Measurements from ENCODE around the gene AIP. TPM values are rescaled to one million over a fixed set of nuclear protein-coding genes. Genes with fewer than 3 reads are reported as not detected.
A peak's percentile ranks its signal among the peaks of the same experiment; 100 is the strongest.
"Not testable (repeated sequence)": the region's sequence is repeated elsewhere in the genome, so short reads cannot be mapped to it uniquely, and the experiment has no call there.

AIP gene
- total RNA-seq, 1 donor from 2014 or later: 47.6 TPM

DNA sequence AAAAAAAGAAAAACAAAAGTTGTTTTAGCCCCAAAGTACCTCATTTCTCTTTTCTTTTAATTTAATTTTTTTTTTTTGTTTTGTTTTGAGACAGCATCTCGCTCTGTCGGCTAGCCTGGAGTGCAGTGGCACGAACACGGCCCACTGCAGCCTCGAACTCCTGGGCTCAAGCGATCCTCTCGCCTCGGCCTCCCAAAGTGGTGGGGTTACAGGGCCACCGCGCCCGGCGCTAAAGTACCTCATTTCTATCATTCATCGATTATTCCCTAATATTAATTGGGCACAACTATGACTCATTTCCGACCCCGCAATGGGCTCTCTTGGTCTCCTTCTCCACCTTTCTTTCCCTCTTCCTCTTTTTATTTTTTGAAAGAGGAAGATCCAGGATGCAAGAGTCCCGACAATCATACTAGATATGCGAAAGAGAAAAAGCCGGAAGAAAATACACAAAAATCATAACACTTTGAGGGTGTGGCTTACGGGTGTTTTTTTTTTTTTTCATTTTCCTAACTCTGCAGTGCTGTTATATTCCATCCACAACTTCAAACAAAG, 475 bp upstream of the AIP start:
- H3K27ac Mint-ChIP-seq: peak overlapping the region; percentile 92
- DNase-seq (ENCODE audit: extremely low spot score, unreplicated experiment): no peak
- H3K9me3 Mint-ChIP-seq: no peaks in the 10 kb centered on the region
- H3K4me3 Mint-ChIP-seq: peak overlapping the region; percentile 96
- H3K27me3 Mint-ChIP-seq: peaks cover 3% of the 10 kb centered on the region
- TF ChIP-seq, protein P1, sequence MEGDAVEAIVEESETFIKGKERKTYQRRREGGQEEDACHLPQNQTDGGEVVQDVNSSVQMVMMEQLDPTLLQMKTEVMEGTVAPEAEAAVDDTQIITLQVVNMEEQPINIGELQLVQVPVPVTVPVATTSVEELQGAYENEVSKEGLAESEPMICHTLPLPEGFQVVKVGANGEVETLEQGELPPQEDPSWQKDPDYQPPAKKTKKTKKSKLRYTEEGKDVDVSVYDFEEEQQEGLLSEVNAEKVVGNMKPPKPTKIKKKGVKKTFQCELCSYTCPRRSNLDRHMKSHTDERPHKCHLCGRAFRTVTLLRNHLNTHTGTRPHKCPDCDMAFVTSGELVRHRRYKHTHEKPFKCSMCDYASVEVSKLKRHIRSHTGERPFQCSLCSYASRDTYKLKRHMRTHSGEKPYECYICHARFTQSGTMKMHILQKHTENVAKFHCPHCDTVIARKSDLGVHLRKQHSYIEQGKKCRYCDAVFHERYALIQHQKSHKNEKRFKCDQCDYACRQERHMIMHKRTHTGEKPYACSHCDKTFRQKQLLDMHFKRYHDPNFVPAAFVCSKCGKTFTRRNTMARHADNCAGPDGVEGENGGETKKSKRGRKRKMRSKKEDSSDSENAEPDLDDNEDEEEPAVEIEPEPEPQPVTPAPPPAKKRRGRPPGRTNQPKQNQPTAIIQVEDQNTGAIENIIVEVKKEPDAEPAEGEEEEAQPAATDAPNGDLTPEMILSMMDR (conservative IDR thresholded peaks at IDR 0.05): no peak
- H3K4me1 Mint-ChIP-seq (ENCODE audit: unreplicated experiment): peaks cover 31% of the 10 kb centered on the region
- H3K36me3 Mint-ChIP-seq: peaks cover 4% of the 10 kb centered on the region

DNA sequence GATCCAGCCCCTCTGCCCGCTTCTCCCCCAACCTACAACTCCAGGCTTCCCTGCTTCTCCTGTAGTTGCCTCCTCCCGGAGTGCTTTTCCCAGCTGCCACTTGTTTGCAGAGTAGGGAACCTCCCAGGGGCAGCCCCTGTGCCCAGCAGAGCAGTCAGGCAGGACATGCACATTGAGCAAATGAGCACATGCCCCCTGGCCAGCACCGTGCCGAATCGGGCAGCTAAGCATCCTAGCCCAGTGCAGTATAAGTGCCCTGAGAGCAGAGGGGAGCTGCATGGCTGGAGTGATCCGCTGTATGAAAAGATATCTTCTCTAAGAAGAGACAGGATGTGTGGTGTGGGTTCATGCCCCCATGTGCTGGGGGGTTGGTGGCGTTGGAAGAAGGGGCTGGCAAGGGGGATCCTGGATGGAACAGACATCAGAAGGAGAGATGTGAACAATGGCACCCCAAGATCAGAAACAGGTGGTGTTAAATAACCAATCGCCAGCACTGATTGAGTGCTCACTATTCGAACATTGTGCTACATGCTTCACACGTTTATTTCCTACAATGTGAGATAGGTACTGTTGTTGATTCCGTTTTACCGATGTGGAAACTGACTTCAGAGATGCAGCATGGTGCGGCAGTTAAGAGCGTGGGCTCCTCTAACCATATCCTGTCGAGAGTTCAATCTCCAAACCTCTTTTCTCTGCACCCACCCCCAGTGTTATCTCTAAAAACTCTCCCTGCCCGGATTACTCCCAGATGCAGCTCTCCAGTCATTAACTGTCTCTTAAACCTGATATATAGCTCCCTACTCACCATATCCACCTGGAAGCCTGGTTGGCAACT, 1.2 kb downstream of the AIP start:
- TF ChIP-seq, protein P1 (conservative IDR thresholded peaks at IDR 0.05): no peak
- Mint-ChIP-seq H3K4me3 (peak overlapping the region; percentile 96), H3K27me3 (peaks cover 3% of the 10 kb centered on the region), H3K27ac (peak overlapping the region; percentile 50), H3K36me3 (peaks cover 9% of the 10 kb centered on the region), H3K9me3 (no peaks in the 10 kb centered on the region), H3K4me1 (ENCODE audit: unreplicated experiment) (peaks cover 31% of the 10 kb centered on the region)
- no peak for DNase-seq (ENCODE audit: extremely low spot score, unreplicated experiment)

DNA sequence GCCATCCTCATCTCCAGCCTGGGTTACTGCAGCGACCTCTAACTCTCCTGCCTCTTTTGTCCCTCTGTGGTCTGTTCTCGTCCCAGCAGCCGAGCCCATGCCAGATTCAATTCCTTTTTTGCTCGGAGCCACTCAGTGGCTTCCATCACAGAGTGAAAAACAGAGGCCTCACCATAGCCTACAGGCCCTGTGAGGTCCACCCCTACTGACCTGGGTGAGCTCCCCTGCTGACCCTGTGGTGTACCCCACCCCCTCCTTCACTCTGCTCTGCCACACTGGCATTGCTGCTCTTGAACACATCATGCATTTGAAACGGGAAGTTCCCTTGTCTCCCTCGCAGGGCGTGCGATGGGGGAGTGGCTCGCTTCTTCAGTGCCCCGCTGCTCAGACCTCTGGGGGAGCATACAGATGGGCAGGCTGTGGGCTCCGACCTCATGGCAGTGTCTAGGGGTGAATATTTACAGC, 2.1 kb downstream of the AIP start:
- peaks cover 13% of the 10 kb centered on the region for H3K36me3 Mint-ChIP-seq
- peak overlapping the region; percentile 96 for H3K4me3 Mint-ChIP-seq
- peak overlapping the region; percentile 50 for H3K27ac Mint-ChIP-seq

DNA sequence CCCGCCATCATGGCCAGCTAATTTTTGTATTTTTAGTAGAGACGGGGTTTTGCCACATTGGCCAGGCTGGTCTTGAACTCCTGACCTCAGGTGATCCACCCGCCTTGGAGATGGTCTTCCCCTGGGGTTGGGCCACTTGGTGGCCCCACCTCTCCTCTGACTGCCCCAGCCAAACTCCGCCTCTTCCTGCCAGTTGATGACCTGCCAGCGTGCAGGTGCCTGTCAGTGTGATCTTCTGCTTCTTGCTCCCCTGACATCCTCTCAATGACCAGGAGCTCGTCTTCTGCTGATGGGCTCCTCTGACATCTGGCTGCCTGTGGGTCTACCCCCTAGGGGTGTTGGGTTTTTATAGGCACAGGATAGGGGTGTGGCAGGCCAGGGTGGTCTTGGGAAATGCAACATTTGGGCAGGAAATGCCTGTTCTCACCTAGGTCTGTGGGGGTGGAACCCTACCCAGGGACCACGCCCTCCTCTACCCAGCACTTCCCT, 3.1 kb downstream of the AIP start:
- not testable (repeated sequence) for H3K27me3 Mint-ChIP-seq; DNase-seq (ENCODE audit: extremely low spot score, unreplicated experiment); H3K27ac Mint-ChIP-seq; H3K9me3 Mint-ChIP-seq
- Mint-ChIP-seq H3K36me3 (peaks cover 13% of the 10 kb centered on the region), H3K4me1 (ENCODE audit: unreplicated experiment) (peaks cover 31% of the 10 kb centered on the region), H3K4me3 (peak overlapping the region; percentile 57)

More for the DNA sequence above, 2.1 kb downstream of the AIP start:
- peaks cover 3% of the 10 kb centered on the region for H3K27me3 Mint-ChIP-seq
- no peak for DNase-seq (ENCODE audit: extremely low spot score, unreplicated experiment)
- H3K4me1 Mint-ChIP-seq (ENCODE audit: unreplicated experiment): peaks cover 31% of the 10 kb centered on the region
- TF ChIP-seq, protein P1 (conservative IDR thresholded peaks at IDR 0.05): no peak
- no peaks in the 10 kb centered on the region for H3K9me3 Mint-ChIP-seq

DNA sequence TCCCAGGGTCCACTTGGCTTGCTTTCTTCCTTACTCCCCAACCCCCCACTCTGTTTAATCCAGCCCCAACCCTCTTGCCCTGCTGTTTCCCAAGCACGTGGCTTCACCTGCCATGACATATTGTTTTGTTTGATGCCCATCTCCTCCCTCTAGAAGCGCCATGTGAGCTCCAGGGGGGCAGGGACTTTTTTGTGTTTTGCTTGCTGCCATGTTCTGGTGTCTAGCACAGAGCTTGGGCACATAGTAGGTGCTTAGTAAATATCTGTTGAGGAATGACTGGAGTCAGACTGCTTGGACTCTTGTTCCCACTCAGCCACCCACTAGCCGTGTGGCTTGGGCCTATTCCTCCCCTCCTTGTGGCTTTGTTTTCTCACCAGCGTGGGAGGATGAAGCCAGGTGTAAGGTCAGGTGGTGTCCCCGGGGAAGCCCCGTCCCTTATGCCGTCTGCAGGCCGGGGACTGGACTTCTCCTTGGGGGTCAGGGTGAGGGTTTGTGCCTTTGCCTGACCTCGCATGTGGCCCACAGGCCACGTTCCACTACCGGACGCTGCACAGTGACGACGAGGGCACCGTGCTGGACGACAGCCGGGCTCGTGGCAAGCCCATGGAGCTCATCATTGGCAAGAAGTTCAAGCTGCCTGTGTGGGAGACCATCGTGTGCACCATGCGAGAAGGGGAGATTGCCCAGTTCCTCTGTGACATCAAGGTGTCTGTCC, 3.8 kb downstream of the AIP start:
- Mint-ChIP-seq H3K27ac (no peak overlapping the region), H3K27me3 (peaks cover 3% of the 10 kb centered on the region), H3K4me3 (peak overlapping the region; percentile 57), H3K4me1 (ENCODE audit: unreplicated experiment) (peaks cover 31% of the 10 kb centered on the region), H3K36me3 (peaks cover 13% of the 10 kb centered on the region), H3K9me3 (no peaks in the 10 kb centered on the region)
- no peak for DNase-seq (ENCODE audit: extremely low spot score, unreplicated experiment)
- TF ChIP-seq, protein P1 (conservative IDR thresholded peaks at IDR 0.05): no peak
